Liver (tissue), 9 donors: Measurements from ENCODE around the gene CDC42BPA. TPM values are rescaled to one million over a fixed set of nuclear protein-coding genes. Genes with fewer than 3 reads are reported as not detected.

Experiments used
- DNase-seq: peaks from one replicate; pipeline ENCODE4 v3.0.0-alpha.2; 2017; ENCODE audit warnings: low spot score
- H3K27ac ChIP-seq, 2 donors: one replicate each; pipeline ENCODE4 v1.7.0; 2013; ENCODE audit warnings: inconsistent platforms in 2 of 2, low read length in 2 of 2, control low read depth in 1 of 2, low read depth in 1 of 2, mild to moderate bottlenecking in 1 of 2
- H3K27me3 ChIP-seq, 4 donors: one replicate each; pipeline versions ENCODE4 v1.6.1 to v1.7.0; 2013; ENCODE audit warnings: low read length in 3 of 4, inconsistent platforms in 1 of 4, mild to moderate bottlenecking in 1 of 4, moderate library complexity in 1 of 4; ENCODE audit not compliant: control insufficient read depth in 4 of 4, insufficient read depth in 4 of 4
- H3K36me3 ChIP-seq, 4 donors: one replicate each; pipeline versions ENCODE4 v1.6.1 to v1.7.0; 2013; ENCODE audit warnings: low read length in 3 of 4, mild to moderate bottlenecking in 3 of 4, low read depth in 1 of 4, moderate library complexity in 1 of 4; ENCODE audit not compliant: control insufficient read depth in 4 of 4, insufficient read depth in 3 of 4
- H3K4me1 ChIP-seq, 4 donors: one replicate each; pipeline versions ENCODE4 v1.6.1 to v1.7.0; 2013; ENCODE audit warnings: low read length in 3 of 4, mild to moderate bottlenecking in 3 of 4, moderate library complexity in 1 of 4; ENCODE audit not compliant: control insufficient read depth in 4 of 4, insufficient read depth in 4 of 4
- H3K4me3 ChIP-seq, 3 donors: one replicate each; pipeline versions ENCODE4 v1.6.1 to v1.7.0; 2013; ENCODE audit warnings: low read length in 3 of 3, control low read depth in 1 of 3, low read depth in 1 of 3, mild to moderate bottlenecking in 1 of 3
- H3K9ac ChIP-seq, 2 donors: one replicate each; pipeline ENCODE4 v1.7.0; 2013; ENCODE audit warnings: low read length in 2 of 2, mild to moderate bottlenecking in 2 of 2, moderate library complexity in 2 of 2, control low read depth in 1 of 2, low read depth in 1 of 2
- H3K9me3 ChIP-seq, 4 donors: one replicate each; pipeline versions ENCODE4 v1.6.1 to v1.7.0; 2013; ENCODE audit warnings: low read length in 3 of 4; ENCODE audit not compliant: control insufficient read depth in 4 of 4
- EGR1 ChIP-seq, 2 donors: IDR thresholded peaks; 2 replicates each; pipeline ENCODE4 v1.6.1; 2016 to 2018; ENCODE audit warnings: antibody characterized with exemption in 2 of 2, low read depth in 2 of 2
- FOXA1 ChIP-seq: IDR thresholded peaks from 2 replicates; pipeline ENCODE4 v1.6.1; 2016; ENCODE audit warnings: antibody characterized with exemption
- FOXA2 ChIP-seq: IDR thresholded peaks from 2 replicates; pipeline ENCODE4 v1.6.1; 2016; ENCODE audit warnings: antibody characterized with exemption
- GABPA ChIP-seq, 2 donors: IDR thresholded peaks in 1 of 2; conservative IDR thresholded peaks in 1 of 2; 2 replicates each; pipeline ENCODE4 v1.6.1; 2016; ENCODE audit warnings: antibody characterized with exemption in 2 of 2, mild to moderate bottlenecking in 1 of 2, moderate library complexity in 1 of 2
- JUND ChIP-seq, 2 donors: IDR thresholded peaks; 2 replicates each; pipeline ENCODE4 v1.6.1; 2016; ENCODE audit warnings: antibody characterized with exemption in 2 of 2
- MAX ChIP-seq: IDR thresholded peaks from 2 replicates; pipeline ENCODE4 v1.6.1; 2016; ENCODE audit warnings: antibody characterized with exemption
- NR2F2 ChIP-seq: IDR thresholded peaks from 2 replicates; pipeline ENCODE4 v1.6.1; 2016; ENCODE audit warnings: antibody characterized with exemption
- RAD21 ChIP-seq, 2 donors: IDR thresholded peaks; 2 replicates each; pipeline ENCODE4 v1.6.1; 2016; ENCODE audit warnings: antibody characterized with exemption in 2 of 2, mild to moderate bottlenecking in 2 of 2
- RXRA ChIP-seq, 2 donors: IDR thresholded peaks; 2 replicates each; pipeline ENCODE4 v1.6.1; 2017 to 2018; ENCODE audit warnings: antibody characterized with exemption in 2 of 2, mild to moderate bottlenecking in 1 of 2
- SP1 ChIP-seq: IDR thresholded peaks from 2 replicates; pipeline ENCODE4 v1.6.1; 2018; ENCODE audit warnings: antibody characterized with exemption, mild to moderate bottlenecking
- TAF1 ChIP-seq: conservative IDR thresholded peaks from 2 replicates; pipeline ENCODE4 v1.6.1; 2016; ENCODE audit warnings: antibody characterized with exemption, mild to moderate bottlenecking
- YY1 ChIP-seq: IDR thresholded peaks from 2 replicates; pipeline ENCODE4 v1.6.1; 2016; ENCODE audit warnings: antibody characterized with exemption, mild to moderate bottlenecking
- WGBS: extraction: QIAGEN DNeasy Blood & Tissue Kit; methylation state at CpG from one replicate; pipeline ENCODE4 v1.1.7; 2013; 5-methylcytosine and 5-hydroxymethylcytosine counted together
- polyA plus RNA-seq, 2 donors: library from polyadenylated mRNA; stranded (reverse) in 1 of 2; unstranded in 1 of 2; fragments of 200-250 nt in 1 of 2; fragments of >200 nt in 1 of 2; fragmentation: Nextera tagmentation in 1 of 2; extraction: Ambion mirVana in 1 of 2; gene quantifications; one replicate each; pipeline versions ENCODE4 v1.2.1 to v1.2.3, GENCODE V29; 2013 to 2015
- total RNA-seq, 2 donors: library from RNA; depleted of rRNA; stranded (reverse); fragments of >200 nt; gene quantifications; one replicate each; pipeline ENCODE4 v1.2.3, GENCODE V29; 2014
- TF ChIP-seq, protein P1 (sequence below): IDR thresholded peaks from 2 replicates; pipeline ENCODE4 v1.6.1; 2016; ENCODE audit warnings: antibody characterized with exemption, mild to moderate bottlenecking
- TF ChIP-seq, protein P2 (sequence below): IDR thresholded peaks from 2 replicates; pipeline ENCODE4 v1.6.1; 2016; ENCODE audit warnings: antibody characterized with exemption
- TF ChIP-seq, protein P3 (sequence below): fragments of 150-350 bp; IDR thresholded peaks from 2 replicates; pipeline ENCODE4 v1.5.1; 2017; ENCODE audit warnings: improper control_type of control experiment, low read depth, low read length; ENCODE audit not compliant: missing input control
- donor health status: healthy.
- donor health status: healthy.
- donor health status: healthy.
- donor health status: healthy.
- donor health status: healthy.

Gene CDC42BPA
- total and polyA plus RNA-seq, 4 donors = 5.8 to 39.9 (median 24.3) TPM

GRCh38 chr1:227362039-227362438 lies 43.7 kb upstream of the CDC42BPA start:
- Histone ChIP-seq H3K9ac (no peak overlapping the region), H3K4me3 (no peak overlapping the region), H3K4me1 (no peaks in the 10 kb centered on the region), H3K27me3 (no peaks in the 10 kb centered on the region), H3K9me3 (no peaks in the 10 kb centered on the region), H3K27ac (no peak overlapping the region), H3K36me3 (no peaks in the 10 kb centered on the region)
- TF ChIP-seq, protein P1, sequence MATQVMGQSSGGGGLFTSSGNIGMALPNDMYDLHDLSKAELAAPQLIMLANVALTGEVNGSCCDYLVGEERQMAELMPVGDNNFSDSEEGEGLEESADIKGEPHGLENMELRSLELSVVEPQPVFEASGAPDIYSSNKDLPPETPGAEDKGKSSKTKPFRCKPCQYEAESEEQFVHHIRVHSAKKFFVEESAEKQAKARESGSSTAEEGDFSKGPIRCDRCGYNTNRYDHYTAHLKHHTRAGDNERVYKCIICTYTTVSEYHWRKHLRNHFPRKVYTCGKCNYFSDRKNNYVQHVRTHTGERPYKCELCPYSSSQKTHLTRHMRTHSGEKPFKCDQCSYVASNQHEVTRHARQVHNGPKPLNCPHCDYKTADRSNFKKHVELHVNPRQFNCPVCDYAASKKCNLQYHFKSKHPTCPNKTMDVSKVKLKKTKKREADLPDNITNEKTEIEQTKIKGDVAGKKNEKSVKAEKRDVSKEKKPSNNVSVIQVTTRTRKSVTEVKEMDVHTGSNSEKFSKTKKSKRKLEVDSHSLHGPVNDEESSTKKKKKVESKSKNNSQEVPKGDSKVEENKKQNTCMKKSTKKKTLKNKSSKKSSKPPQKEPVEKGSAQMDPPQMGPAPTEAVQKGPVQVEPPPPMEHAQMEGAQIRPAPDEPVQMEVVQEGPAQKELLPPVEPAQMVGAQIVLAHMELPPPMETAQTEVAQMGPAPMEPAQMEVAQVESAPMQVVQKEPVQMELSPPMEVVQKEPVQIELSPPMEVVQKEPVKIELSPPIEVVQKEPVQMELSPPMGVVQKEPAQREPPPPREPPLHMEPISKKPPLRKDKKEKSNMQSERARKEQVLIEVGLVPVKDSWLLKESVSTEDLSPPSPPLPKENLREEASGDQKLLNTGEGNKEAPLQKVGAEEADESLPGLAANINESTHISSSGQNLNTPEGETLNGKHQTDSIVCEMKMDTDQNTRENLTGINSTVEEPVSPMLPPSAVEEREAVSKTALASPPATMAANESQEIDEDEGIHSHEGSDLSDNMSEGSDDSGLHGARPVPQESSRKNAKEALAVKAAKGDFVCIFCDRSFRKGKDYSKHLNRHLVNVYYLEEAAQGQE = no peak
- no peak for TF ChIP-seq EGR1 (IDR thresholded peaks at IDR 0.05; ENCODE audit: low read depth in 2 of 2)
- no peak for DNase-seq
- WGBS = 80% methylated on average over 1 of the region's 1 CpG

DNA sequence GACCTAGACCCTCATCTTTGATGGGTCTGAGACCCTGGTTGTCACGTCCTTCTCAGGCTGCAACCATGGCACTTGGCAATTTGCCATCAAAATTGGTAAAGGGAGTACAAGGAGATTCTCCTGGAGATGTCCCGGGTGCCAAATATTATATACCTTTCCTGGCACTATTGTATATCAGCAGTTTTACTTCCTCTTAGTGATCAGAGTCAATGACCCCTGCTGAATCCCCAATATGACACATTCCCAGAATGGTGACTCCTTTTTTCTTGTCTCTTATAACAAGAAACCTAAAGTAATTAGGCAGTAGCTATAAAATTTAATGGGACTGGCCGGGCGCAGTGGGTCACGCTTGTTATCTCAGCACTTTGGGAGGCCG lies 39.6 kb upstream of the CDC42BPA start:
- Histone ChIP-seq H3K27ac (peak overlapping the region; percentile 57 to 79), H3K27me3 (no peaks in the 10 kb centered on the region), H3K4me1 (no peaks in the 10 kb centered on the region), H3K36me3 (no peaks in the 10 kb centered on the region), H3K9me3 (no peaks in the 10 kb centered on the region), H3K9ac (no peak overlapping the region), H3K4me3 (no peak overlapping the region)
- no peak for TF ChIP-seq YY1
- 82% methylated on average over 6 of the region's 6 CpGs for WGBS
- DNase-seq = no peak

GRCh38 chr1:227357171-227357926 lies 39.1 kb upstream of the CDC42BPA start:
- Histone ChIP-seq H3K4me3 (no peak overlapping the region), H3K27ac (peak overlapping the region; percentile 57 to 79), H3K27me3 (no peaks in the 10 kb centered on the region), H3K4me1 (no peaks in the 10 kb centered on the region), H3K9me3 (no peaks in the 10 kb centered on the region), H3K36me3 (no peaks in the 10 kb centered on the region), H3K9ac (no peak overlapping the region)
- no peak for DNase-seq
- 70% methylated on average over 7 of the region's 7 CpGs for WGBS
- TF ChIP-seq RXRA (IDR thresholded peaks at IDR 0.05) = peak in 1 of 2 donors; percentile 41
- TF ChIP-seq SP1 = no peak
- TF ChIP-seq FOXA1 = no peak
- peak in 1 of 2 donors; percentile 29 for TF ChIP-seq RAD21 (IDR thresholded peaks at IDR 0.05)
- TF ChIP-seq TAF1 = no peak
- no peak for TF ChIP-seq EGR1 (IDR thresholded peaks at IDR 0.05; ENCODE audit: low read depth in 2 of 2)
- TF ChIP-seq, protein P1 = no peak
- TF ChIP-seq, protein P2, sequence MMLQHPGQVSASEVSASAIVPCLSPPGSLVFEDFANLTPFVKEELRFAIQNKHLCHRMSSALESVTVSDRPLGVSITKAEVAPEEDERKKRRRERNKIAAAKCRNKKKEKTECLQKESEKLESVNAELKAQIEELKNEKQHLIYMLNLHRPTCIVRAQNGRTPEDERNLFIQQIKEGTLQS = no peak
- TF ChIP-seq, protein P3, sequence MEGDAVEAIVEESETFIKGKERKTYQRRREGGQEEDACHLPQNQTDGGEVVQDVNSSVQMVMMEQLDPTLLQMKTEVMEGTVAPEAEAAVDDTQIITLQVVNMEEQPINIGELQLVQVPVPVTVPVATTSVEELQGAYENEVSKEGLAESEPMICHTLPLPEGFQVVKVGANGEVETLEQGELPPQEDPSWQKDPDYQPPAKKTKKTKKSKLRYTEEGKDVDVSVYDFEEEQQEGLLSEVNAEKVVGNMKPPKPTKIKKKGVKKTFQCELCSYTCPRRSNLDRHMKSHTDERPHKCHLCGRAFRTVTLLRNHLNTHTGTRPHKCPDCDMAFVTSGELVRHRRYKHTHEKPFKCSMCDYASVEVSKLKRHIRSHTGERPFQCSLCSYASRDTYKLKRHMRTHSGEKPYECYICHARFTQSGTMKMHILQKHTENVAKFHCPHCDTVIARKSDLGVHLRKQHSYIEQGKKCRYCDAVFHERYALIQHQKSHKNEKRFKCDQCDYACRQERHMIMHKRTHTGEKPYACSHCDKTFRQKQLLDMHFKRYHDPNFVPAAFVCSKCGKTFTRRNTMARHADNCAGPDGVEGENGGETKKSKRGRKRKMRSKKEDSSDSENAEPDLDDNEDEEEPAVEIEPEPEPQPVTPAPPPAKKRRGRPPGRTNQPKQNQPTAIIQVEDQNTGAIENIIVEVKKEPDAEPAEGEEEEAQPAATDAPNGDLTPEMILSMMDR = no peak
- TF ChIP-seq NR2F2 = peak; percentile 62
- no peak for TF ChIP-seq FOXA2
- peak; percentile 20 for TF ChIP-seq YY1
- TF ChIP-seq GABPA (IDR thresholded peaks at IDR 0.05 in 1 of 2, conservative IDR thresholded peaks at IDR 0.05 in 1 of 2) = no peak
- TF ChIP-seq MAX = peak; percentile 17
- TF ChIP-seq JUND (IDR thresholded peaks at IDR 0.05) = peak; percentile 48 to 56
